GM18873 (cell line): Measurements from ENCODE around the gene WAC.
"Not testable (repeated sequence)": the region's sequence is repeated elsewhere in the genome, so short reads cannot be mapped to it uniquely, and the experiment has no call there.

Source experiments
- ATAC-seq: cut with Tn5 transposase; IDR thresholded peaks from one replicate; pipeline ENCODE4 v1.9.1; 2021; ENCODE audit warnings: mild to moderate bottlenecking, moderate library complexity, moderate number of reproducible peaks; ENCODE audit not compliant: unreplicated experiment, low FRiP score

The WAC gene

DNA sequence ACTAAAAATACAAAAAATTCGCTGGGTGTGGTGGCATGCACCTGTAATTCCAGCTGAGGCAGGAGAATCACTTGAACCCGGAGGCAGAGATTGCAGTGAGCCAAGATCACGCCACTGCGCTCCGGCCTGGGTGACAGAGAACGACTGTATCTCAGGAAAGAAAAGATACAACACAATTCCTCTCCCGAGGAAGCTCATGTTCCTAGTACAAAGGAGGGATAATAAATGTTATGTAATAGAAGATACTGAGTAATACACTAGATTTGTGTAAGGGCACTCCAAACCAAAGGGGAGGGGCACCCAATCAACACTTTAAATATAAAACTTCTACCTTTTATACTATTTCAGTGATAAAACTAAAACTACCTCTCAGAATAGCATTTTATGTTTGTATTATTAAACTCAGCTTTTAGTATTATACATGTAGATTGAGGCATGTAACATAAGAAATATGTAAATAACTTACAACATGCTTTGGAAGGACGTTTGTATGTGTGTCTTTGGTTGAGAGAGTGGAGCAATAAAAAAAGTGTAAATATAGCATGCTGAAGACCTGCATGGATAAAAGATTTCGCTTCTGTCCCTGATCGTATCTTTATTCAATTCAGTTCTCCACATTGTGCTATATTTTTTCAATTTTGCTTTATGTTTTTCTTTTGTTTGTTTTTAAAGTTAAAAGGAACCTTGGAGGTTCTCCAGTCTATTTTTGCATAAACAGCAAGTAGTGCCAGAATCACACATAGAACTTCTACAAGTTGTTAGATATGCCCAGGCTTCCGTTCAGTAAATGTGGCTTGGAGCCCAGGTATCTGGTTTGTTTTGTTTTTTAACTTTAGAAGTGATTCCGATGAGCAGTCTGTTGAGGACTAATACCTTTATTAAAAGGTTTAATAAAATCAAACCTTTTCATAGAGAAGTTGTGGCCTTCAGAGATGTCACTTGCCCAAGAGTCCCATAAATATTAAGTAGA, 71.9 kb downstream of the WAC start:
- no peak for ATAC-seq

GRCh38 chr10:28606568-28606967, 73.7 kb downstream of the WAC start:
- ATAC-seq, result no peak

- ATAC-seq, result not testable (repeated sequence)
These were observed 76.7 kb downstream of the WAC start for GRCh38 chr10:28609636-28610035.

DNA sequence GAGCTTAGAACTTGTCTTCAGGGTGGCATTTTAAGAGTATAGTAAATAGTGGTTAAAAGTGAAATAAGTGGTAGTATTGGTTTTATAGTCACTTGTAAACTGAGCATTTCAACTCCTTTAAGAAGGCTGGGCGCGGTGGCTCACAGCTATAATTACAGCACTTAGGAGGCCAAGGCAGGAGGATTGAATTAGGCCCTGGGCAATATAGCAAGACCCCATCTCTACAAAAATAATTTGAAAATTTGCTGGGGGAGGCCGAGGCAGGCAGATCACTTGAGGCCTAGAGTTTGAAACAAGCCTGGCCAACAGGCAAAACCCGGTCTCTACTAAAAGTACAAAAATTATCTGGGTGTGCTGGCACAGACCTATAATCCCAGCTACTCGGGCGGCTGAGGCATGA, 80.0 kb downstream of the WAC start:
- ATAC-seq, result no peak

- ATAC-seq, result no peak
These were observed 83.6 kb downstream of the WAC start for GRCh38 chr10:28616514-28616913.

DNA sequence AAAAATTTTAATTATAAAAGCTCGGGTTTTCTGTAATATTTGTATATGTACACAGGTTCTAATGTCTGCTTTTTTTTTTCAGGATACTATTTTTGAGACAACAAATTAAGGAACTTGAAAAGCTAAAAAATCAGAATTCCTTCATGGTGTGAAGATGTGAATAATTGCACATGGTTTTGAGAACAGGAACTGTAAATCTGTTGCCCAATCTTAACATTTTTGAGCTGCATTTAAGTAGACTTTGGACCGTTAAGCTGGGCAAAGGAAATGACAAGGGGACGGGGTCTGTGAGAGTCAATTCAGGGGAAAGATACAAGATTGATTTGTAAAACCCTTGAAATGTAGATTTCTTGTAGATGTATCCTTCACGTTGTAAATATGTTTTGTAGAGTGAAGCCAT, 86.5 kb downstream of the WAC start:
- no peak for ATAC-seq

GRCh38 chr10:28620251-28620650, 87.3 kb downstream of the WAC start:
- ATAC-seq, result no peak

DNA sequence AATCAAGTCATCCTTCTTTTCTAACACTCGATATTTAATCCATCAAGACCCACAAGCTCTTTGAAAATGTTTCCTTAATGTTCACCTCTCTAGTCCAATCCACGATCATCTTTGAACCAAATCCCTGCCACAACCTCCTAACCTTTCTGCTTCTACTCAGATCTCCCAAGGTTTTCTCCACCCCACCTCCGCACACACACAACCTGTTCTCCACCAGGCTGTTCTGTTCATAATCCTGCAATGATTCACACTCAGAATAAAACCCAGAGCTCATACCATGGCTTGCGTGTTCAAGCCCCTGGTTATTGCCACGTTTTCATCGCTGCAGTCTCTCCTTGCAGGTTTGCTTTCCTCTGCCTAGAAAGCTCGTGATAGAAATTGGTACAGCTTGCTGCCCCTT, 90.6 kb downstream of the WAC start:
- no peak for ATAC-seq

- no peak for ATAC-seq
These were observed 91.4 kb downstream of the WAC start for GRCh38 chr10:28624351-28624750.

DNA sequence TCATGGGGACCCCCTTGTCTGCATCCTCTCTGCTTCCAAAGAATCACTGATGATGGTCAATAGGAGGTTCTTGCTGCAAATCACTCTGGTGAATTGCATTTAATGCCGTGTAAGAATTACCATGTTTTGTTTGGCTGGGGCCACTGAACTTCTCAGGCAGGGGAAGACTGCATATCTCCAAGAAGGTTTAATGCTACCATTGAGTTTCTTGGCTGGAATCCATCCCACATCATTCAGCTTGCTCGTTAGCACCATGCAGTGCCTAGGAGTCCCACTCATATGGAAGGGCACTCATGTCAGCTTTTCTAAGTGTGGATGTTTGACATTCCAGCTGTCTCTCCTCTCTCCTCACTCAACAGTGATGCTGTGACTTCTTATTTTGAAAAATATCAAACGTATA, 94.2 kb downstream of the WAC start:
- no peak for ATAC-seq

DNA sequence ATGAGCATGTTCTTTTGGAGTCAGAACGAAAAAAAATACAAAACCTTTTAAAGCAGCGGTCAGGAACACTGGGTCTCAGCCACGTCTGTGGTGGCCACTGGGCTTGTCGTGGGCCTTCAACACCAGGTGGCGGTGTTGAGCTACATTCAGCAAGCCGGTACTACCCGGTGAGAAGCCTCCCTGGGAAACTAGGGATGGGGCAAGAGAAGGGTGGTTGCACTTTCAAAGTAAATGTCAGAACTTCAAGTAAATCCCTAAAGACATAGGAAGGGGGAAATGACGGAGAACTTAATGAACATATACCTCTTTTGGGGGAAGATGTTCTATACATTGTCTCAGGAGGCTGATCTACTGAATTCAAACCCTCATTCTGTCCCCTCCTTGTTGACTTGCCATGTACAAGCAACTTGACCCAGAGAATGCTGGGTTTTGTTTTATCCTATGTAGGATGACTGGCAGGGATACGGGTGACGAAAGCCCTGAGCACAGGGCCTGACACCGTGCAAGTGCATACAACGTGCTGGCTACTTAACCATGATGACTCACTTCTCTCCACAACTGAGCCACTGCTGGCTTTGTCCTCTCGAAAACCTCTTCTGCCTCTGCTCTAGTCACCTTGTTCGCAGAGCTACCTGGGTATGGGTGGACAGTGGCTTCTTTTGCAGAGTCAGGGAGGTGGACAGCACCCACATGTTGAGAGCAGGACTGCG, 95.4 kb downstream of the WAC start:
- ATAC-seq, result peak; percentile 65

DNA sequence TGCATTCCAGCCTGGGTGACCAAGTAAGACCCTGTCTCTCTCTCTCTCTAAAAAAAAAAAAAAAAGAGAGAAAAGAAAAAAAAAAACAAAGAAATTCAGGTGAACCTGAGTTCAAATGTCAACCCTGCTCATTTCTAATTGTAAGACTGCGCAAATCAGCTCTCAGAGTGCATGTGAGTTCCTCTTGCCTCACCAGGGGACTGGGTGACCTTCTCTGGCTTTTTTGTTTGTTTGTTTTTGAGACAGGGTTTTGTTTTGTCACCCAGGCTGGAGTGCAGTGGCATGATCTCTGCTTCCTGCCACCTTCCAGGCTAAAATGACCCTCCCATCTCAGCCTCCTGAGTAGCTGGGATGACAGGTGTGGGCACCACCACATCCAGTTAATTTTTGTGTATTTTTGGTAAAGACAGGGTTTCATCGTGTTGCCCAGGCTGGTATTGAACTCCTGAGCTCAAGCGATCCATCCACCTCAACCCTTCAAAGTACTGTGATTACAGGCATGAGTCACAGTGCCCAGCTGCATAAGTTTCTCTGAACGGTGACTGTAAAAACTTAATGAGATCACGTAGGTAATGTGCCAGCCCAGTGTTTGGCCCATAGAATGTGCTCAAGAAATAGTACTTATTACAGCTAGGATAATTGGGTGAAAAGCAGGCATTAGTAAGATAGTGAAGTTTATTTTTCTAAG, 99.1 kb downstream of the WAC start:
- ATAC-seq, result no peak

- no peak for ATAC-seq
These were observed 99.6 kb downstream of the WAC start for GRCh38 chr10:28632584-28632945.

- ATAC-seq, result no peak
These were observed 100.8 kb downstream of the WAC start for GRCh38 chr10:28633750-28634149.

- no peak for ATAC-seq
These were observed 104.4 kb downstream of the WAC start for GRCh38 chr10:28637346-28637745.

DNA sequence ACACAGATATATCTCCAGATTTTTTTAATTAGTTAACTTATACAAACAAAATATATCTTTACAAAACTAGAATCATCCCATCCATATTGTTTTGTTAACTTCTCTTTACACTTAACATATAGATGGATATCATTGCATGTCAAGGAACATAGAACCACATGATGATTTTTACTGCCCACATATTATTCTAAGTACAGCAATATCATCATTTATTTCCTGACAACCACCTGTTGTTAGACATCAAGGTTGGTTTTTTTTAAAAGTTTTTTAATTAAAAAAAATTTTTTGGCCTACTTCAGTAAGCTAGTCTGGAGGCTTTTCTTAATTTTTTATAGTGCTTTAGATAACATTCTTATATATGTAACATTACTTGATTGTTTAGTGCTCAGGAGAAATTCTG, 105.5 kb downstream of the WAC start:
- no peak for ATAC-seq

GRCh38 chr10:28640551-28640950, 107.6 kb downstream of the WAC start:
- ATAC-seq, result no peak

GRCh38 chr10:28644647-28645046, 111.7 kb downstream of the WAC start:
- no peak for ATAC-seq

DNA sequence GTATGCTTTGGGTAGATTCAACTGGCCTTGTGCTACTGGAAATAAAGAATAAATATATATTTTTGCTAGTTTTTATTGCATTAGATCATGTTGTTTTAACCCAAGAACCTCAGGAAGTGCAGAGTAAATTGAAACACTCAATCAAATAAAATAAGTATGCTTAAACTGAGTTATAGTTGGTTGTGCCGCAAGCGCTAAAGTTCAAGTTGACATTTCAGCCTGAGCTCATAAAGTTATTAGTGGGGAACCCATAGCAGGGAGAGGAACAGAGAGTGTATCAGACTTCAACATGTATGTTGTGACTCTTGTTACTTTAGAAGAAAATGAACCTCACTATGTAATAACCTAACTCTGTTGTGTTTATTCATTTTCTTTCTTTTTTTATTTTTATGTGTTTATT, 119.2 kb downstream of the WAC start:
- no peak for ATAC-seq

DNA sequence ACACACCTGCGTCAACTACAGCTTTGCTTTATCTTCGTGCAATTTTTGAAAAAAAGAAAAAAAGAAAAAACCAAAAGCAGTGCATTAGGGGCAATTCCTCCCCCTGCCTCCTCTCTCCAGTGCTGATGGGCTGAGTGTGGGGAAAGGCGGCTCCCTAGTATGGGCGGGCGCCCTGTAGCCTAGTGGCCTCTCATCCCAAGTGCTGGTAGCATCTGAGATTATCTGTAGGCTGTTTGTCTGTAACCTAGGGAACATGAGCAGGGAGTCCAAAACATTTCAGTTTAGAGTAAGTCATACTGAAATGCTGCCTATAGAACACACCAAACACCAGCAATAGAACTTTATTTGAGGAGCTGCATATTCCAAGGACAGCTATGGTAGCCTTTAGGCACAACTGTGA, 119.8 kb downstream of the WAC start:
- no peak for ATAC-seq

- ATAC-seq, result not testable (repeated sequence)
These were observed 125.9 kb downstream of the WAC start for GRCh38 chr10:28658824-28659223.
